Measurements from ENCODE around the gene SH3RF2. TPM values are rescaled to one million over a fixed set of nuclear protein-coding genes. Genes with fewer than 3 reads are reported as not detected.
A peak's percentile ranks its signal among the peaks of the same experiment; 100 is the strongest.

SH3RF2 gene
- total and polyA plus RNA-seq, 2 donors (not counting 1 experiment from before 2014, with no cell fraction given): 0.53 to 1.2 TPM

- H3K27me3 ChIP-seq (ENCODE audit: control insufficient read depth, insufficient read depth, low read length): no peaks in the 10 kb centered on the region
- no peaks in the 10 kb centered on the region for H3K36me3 ChIP-seq (ENCODE audit: control insufficient read depth, insufficient read depth, low read length)
- TF ChIP-seq CTCF (conservative IDR thresholded peaks at IDR 0.05 in 1 of 2, IDR thresholded peaks at IDR 0.05 in 1 of 2; ENCODE audit: low read depth in 1 of 2, low read length in 2 of 2) (no peak), EZH2 (IDR thresholded peaks at IDR 0.05; ENCODE audit: low read length, missing control alignments) (no peak)
- H3K9ac ChIP-seq (ENCODE audit: insufficient read depth, low read length): no peak overlapping the region
- H3K4me3 ChIP-seq (replicated peaks in 1 of 4; ENCODE audit: control extremely low read depth in 1 of 4, insufficient read depth in 1 of 4, low read depth in 3 of 4, low read length in 4 of 4): no peak overlapping the region
- peak in 1 of 2 donors; percentile 15 for DNase-seq (ENCODE audit: low read depth in 2 of 2)
- no peak overlapping the region for H2AFZ ChIP-seq (ENCODE audit: low read length)
- no peak overlapping the region for H3K4me2 ChIP-seq (ENCODE audit: extremely low read depth, insufficient read depth, low read length)
- H3K9me3 ChIP-seq (ENCODE audit: control insufficient read depth, insufficient read depth, low read depth, low read length): no peaks in the 10 kb centered on the region
- no peaks in the 10 kb centered on the region for H3K79me2 ChIP-seq (ENCODE audit: control insufficient read depth, insufficient read depth, low read length)
- no peak overlapping the region for H3K27ac ChIP-seq (ENCODE audit: insufficient read depth, low read length)
- no peaks in the 10 kb centered on the region for H3K4me1 ChIP-seq (ENCODE audit: control insufficient read depth, extremely low read depth, insufficient read depth, low read length)
- H4K20me1 ChIP-seq (ENCODE audit: control insufficient read depth, extremely low read depth, insufficient read depth, low read length): no peaks in the 10 kb centered on the region
Measured at GRCh38 chr5:146047396-146047795, 111.0 kb downstream of the SH3RF2 start.

DNA sequence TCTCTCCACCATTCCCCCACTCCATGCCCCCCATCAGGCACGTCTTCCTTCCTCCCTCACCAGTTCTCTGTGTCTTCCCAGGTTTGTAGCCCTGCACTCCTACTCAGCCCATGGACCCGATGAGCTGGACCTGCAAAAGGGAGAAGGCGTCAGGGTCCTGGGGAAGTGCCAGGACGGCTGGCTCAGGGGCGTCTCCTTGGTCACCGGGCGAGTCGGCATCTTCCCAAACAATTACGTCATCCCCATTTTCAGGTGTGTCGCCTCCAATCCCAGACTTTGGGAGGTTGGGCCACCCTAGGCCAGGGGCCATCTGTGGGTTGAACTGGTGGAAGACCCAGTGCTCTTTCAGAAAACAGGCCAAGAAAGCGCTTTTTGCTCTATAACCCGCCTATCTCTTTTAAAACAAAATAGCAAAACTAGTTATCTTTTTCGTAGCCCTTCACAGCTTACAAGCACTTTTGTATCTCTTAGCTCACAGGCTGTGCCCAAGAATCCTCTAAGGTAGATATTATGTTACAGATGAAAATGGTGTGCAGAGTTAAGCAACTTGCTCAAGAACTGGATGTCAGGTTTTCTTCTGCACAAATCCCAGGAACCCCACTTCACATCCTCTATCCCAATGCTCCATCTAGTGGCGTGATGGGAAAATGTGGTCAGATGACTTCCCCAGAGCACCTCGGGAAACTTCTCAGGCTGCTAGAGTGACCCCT lies 112.8 kb downstream of the SH3RF2 start:
- Histone ChIP-seq H3K4me3 (replicated peaks in 1 of 4; ENCODE audit: control extremely low read depth in 1 of 4, insufficient read depth in 1 of 4, low read depth in 3 of 4, low read length in 4 of 4) (no peak overlapping the region), H3K27me3 (ENCODE audit: control insufficient read depth, insufficient read depth, low read length) (no peaks in the 10 kb centered on the region), H3K4me2 (ENCODE audit: extremely low read depth, insufficient read depth, low read length) (no peak overlapping the region), H3K27ac (ENCODE audit: insufficient read depth, low read length) (no peak overlapping the region), H4K20me1 (ENCODE audit: control insufficient read depth, extremely low read depth, insufficient read depth, low read length) (no peaks in the 10 kb centered on the region), H2AFZ (ENCODE audit: low read length) (peak overlapping the region; percentile 85), H3K79me2 (ENCODE audit: control insufficient read depth, insufficient read depth, low read length) (no peaks in the 10 kb centered on the region), H3K9ac (ENCODE audit: insufficient read depth, low read length) (no peak overlapping the region), H3K9me3 (ENCODE audit: control insufficient read depth, insufficient read depth, low read depth, low read length) (no peaks in the 10 kb centered on the region), H3K4me1 (ENCODE audit: control insufficient read depth, extremely low read depth, insufficient read depth, low read length) (no peaks in the 10 kb centered on the region), H3K36me3 (ENCODE audit: control insufficient read depth, insufficient read depth, low read length) (no peaks in the 10 kb centered on the region)
- peak; percentile 69 to 83 for DNase-seq (ENCODE audit: low read depth in 2 of 2)
- no peak for TF ChIP-seq EZH2 (IDR thresholded peaks at IDR 0.05; ENCODE audit: low read length, missing control alignments)
- peak; percentile 86 to 92 for TF ChIP-seq CTCF (conservative IDR thresholded peaks at IDR 0.05 in 1 of 2, IDR thresholded peaks at IDR 0.05 in 1 of 2; ENCODE audit: low read depth in 1 of 2, low read length in 2 of 2)

GRCh38 chr5:146049704-146050026 lies 113.3 kb downstream of the SH3RF2 start:
- peak overlapping the region; percentile 85 for H2AFZ ChIP-seq (ENCODE audit: low read length)
- no peak overlapping the region for H3K4me2 ChIP-seq (ENCODE audit: extremely low read depth, insufficient read depth, low read length)
- no peaks in the 10 kb centered on the region for H3K36me3 ChIP-seq (ENCODE audit: control insufficient read depth, insufficient read depth, low read length)
- no peak overlapping the region for H3K4me3 ChIP-seq (replicated peaks in 1 of 4; ENCODE audit: control extremely low read depth in 1 of 4, insufficient read depth in 1 of 4, low read depth in 3 of 4, low read length in 4 of 4)
- no peaks in the 10 kb centered on the region for H3K9me3 ChIP-seq (ENCODE audit: control insufficient read depth, insufficient read depth, low read depth, low read length)
- no peak overlapping the region for H3K9ac ChIP-seq (ENCODE audit: insufficient read depth, low read length)
- TF ChIP-seq CTCF (conservative IDR thresholded peaks at IDR 0.05 in 1 of 2, IDR thresholded peaks at IDR 0.05 in 1 of 2; ENCODE audit: low read depth in 1 of 2, low read length in 2 of 2) (no peak), EZH2 (IDR thresholded peaks at IDR 0.05; ENCODE audit: low read length, missing control alignments) (no peak)
- H3K79me2 ChIP-seq (ENCODE audit: control insufficient read depth, insufficient read depth, low read length): no peaks in the 10 kb centered on the region
- no peaks in the 10 kb centered on the region for H3K27me3 ChIP-seq (ENCODE audit: control insufficient read depth, insufficient read depth, low read length)
- H3K27ac ChIP-seq (ENCODE audit: insufficient read depth, low read length): no peak overlapping the region
- no peaks in the 10 kb centered on the region for H3K4me1 ChIP-seq (ENCODE audit: control insufficient read depth, extremely low read depth, insufficient read depth, low read length)
- DNase-seq (ENCODE audit: low read depth in 2 of 2): no peak
- no peaks in the 10 kb centered on the region for H4K20me1 ChIP-seq (ENCODE audit: control insufficient read depth, extremely low read depth, insufficient read depth, low read length)
